Activated CD4-positive, CD25-positive, alpha-beta regulatory T cell (primary cell): Measurements from ENCODE around the gene BTBD7.

ENCODE experiments used
- DNase-seq, 4 experiments: peaks; one replicate each; lab custom pipeline; 2025; lab: John Stamatoyannopoulos, UW

BTBD7 gene

GRCh38 chr14:93303659-93304058, 29.2 kb downstream of the BTBD7 start:
- DNase-seq, result no peak

GRCh38 chr14:93302688-93303581, 29.9 kb downstream of the BTBD7 start:
- DNase-seq, result no peak

GRCh38 chr14:93301821-93302447, 30.9 kb downstream of the BTBD7 start:
- no peak for DNase-seq

GRCh38 chr14:93299866-93300265, 33.0 kb downstream of the BTBD7 start:
- no peak for DNase-seq

GRCh38 chr14:93299416-93299815, 33.4 kb downstream of the BTBD7 start:
- DNase-seq, result no peak

GRCh38 chr14:93295541-93296220, 37.2 kb downstream of the BTBD7 start:
- DNase-seq, result no peak

- DNase-seq, result no peak
These were observed 46.5 kb downstream of the BTBD7 start for GRCh38 chr14:93286212-93286890.

- no peak for DNase-seq
These were observed 47.8 kb downstream of the BTBD7 start for GRCh38 chr14:93285044-93285443.

- no peak for DNase-seq
These were observed 50.9 kb downstream of the BTBD7 start for GRCh38 chr14:93281937-93282336.

GRCh38 chr14:93280743-93281142, 52.1 kb downstream of the BTBD7 start:
- DNase-seq, result no peak

- DNase-seq, result no peak
These were observed 56.7 kb downstream of the BTBD7 start for GRCh38 chr14:93276031-93276716.

GRCh38 chr14:93274055-93274806, 58.6 kb downstream of the BTBD7 start:
- DNase-seq, result no peak

- no peak for DNase-seq
These were observed 61.7 kb downstream of the BTBD7 start for GRCh38 chr14:93271111-93271510.

GRCh38 chr14:93269341-93270068, 63.3 kb downstream of the BTBD7 start:
- DNase-seq, result no peak

GRCh38 chr14:93268406-93268805, 64.4 kb downstream of the BTBD7 start:
- DNase-seq, result no peak

- no peak for DNase-seq
These were observed 65.6 kb downstream of the BTBD7 start for GRCh38 chr14:93267149-93267711.

- no peak for DNase-seq
These were observed 66.7 kb downstream of the BTBD7 start for GRCh38 chr14:93266127-93266526.

- no peak for DNase-seq
These were observed 69.4 kb downstream of the BTBD7 start for GRCh38 chr14:93263416-93263815.

- DNase-seq, result no peak
These were observed 70.4 kb downstream of the BTBD7 start for GRCh38 chr14:93262446-93262845.
